Fibroblast of lung (primary cell): ENCODE data around the gene LAMTOR5.

ENCODE experiments used
- CTCF ChIP-seq, 2 donors: IDR thresholded peaks in 1 of 2; conservative IDR thresholded peaks in 1 of 2; 1 replicate in 1 of 2; 2 replicates in 1 of 2; pipeline ENCODE4 v1.5.1; 2011 to 2012; ENCODE audit warnings: low read length in 2 of 2, control low read depth in 1 of 2, inconsistent platforms in 1 of 2, low read depth in 1 of 2, mild to moderate bottlenecking in 1 of 2
- EZH2 ChIP-seq: IDR thresholded peaks from 2 replicates; pipeline ENCODE4 v1.5.1; 2012; ENCODE audit warnings: low read length, control low read depth, mild to moderate bottlenecking; ENCODE audit errors: missing control alignments

GRCh38 chr1:110420023-110420662 lies 12.6 kb upstream of the LAMTOR5 start:
- TF ChIP-seq CTCF (conservative IDR thresholded peaks at IDR 0.05 in 1 of 2, IDR thresholded peaks at IDR 0.05 in 1 of 2; ENCODE audit: low read depth in 1 of 2, low read length in 2 of 2) (no peak), EZH2 (no peak)
